T47D (cell line): ENCODE measurements around the gene AHDC1.

Experiments used
- DNase-seq, 2 experiments: peaks; one replicate each; pipeline versions ENCODE4 v3.0.0 to v3.0.0-alpha.2; 2011 to 2012; ENCODE audit warnings: low read depth in 1 of 2, low spot score in 1 of 2
- JUND ChIP-seq: IDR thresholded peaks from 2 replicates; pipeline ENCODE4 v1.6.1; 2012; ENCODE audit warnings: low read depth
- in situ Hi-C: cut with HindIII; loops from 2 replicates; pipeline ENCODE4 v1.10.0; 2016; ENCODE audit warnings: low sequenced_read_pairs, low pct_unique_long_range_greater_than_20kb

AHDC1 gene

GRCh38 chr1:27602462-27603308 lies 1.3 kb downstream of the AHDC1 start:
- peak; percentile 54 to 73 for DNase-seq
- no peak for TF ChIP-seq JUND
- in situ Hi-C loops = no loop called here

GRCh38 chr1:27601771-27602461 lies 2.0 kb downstream of the AHDC1 start:
- TF ChIP-seq JUND = no peak
- peak; percentile 30 to 56 for DNase-seq
- in situ Hi-C loops = no loop called here

- no peak for TF ChIP-seq JUND
- DNase-seq = no peak
- in situ Hi-C loops = no loop called here
These were observed 2.6 kb downstream of the AHDC1 start for GRCh38 chr1:27601321-27601770.

- in situ Hi-C loops = no loop called here
- DNase-seq = no peak
- no peak for TF ChIP-seq JUND
These were observed 3.3 kb downstream of the AHDC1 start for GRCh38 chr1:27600498-27601175.

GRCh38 chr1:27599605-27600497 lies 4.1 kb downstream of the AHDC1 start:
- in situ Hi-C loops = no loop called here
- no peak for DNase-seq
- TF ChIP-seq JUND = no peak

DNA sequence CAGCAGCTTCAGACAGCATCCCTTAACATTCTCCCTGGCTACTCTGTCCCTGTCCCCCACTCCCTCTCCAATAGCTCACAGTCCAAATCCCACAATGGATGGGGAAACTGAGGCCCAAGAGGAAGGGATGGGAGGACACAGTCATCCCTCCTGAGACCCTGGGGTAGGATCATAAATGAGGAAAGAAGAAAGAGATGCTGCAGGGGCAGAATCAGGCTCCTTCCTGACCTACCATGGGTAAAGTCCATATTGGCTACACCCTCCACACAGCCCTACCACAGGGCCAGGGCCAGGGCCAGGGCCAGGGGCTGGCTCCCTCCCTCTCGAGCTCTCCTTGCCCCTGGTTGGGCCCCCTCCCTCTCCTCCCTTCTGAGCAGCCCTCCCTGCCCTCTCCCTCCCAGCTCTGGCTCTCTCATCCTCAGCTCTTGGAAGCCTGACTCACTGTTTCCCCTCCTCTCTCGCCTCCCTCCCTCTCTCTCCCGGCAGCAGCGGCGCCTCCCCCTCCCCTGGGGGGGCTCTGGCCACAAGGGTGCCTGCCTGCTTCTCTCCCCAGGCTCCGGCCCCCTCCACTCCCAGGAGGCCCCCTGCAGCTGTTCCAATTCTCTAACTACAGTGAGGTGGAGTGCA lies 4.9 kb downstream of the AHDC1 start:
- in situ Hi-C loops = no loop called here
- TF ChIP-seq JUND = no peak
- no peak for DNase-seq

- no peak for DNase-seq
- in situ Hi-C loops = no loop called here
These were observed 5.7 kb downstream of the AHDC1 start for GRCh38 chr1:27598295-27598687.

DNA sequence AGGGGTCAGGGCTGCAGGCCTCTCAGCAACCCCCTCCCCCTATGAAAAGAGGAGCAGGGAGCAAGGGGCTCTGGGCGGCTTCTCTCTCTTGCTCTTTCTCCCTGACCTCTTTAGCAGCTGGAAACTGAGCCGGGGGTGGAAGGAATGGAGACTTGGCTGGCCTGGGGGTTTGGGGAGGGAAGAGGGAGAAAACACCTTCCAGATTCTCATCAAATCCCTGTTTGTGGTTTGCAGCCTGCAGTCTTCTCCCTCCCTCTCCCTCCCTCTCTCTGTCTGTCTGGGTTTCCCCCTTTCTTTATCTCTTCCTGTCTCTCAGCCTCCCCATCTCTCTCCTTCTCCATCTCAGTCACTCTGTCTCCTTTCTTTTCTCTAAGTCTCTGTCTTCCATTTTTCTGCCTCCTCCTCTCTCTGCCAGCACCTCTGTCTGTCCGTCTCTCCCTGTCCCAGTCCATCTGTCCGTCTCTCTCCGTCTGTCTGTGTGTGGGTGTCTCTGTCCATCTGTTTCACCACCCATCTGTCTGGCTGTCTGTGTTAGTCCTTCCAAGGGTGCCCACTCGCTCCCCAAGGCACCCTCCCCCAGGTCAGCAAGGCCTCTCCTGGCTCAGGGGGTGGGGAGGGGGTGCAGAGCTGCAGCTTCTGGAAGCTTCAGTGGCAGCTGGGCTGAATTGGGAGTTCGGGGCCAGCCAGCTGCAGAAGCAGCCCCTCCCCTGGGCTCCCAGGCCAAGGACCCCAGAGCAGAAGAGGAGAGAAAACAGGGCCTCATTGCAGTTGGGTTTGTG lies 6.2 kb downstream of the AHDC1 start:
- TF ChIP-seq JUND = no peak
- in situ Hi-C loops = no loop called here
- no peak for DNase-seq

More at GRCh38 chr1:27598295-27598687, 5.7 kb downstream of the AHDC1 start:
- TF ChIP-seq JUND = no peak

GRCh38 chr1:27596986-27597385 lies 7.0 kb downstream of the AHDC1 start:
- no peak for TF ChIP-seq JUND
- no peak for DNase-seq
- in situ Hi-C loops = no loop called here

- in situ Hi-C loops = no loop called here
- TF ChIP-seq JUND = no peak
- DNase-seq = no peak
These were observed 7.7 kb downstream of the AHDC1 start for GRCh38 chr1:27596261-27596660.

DNA sequence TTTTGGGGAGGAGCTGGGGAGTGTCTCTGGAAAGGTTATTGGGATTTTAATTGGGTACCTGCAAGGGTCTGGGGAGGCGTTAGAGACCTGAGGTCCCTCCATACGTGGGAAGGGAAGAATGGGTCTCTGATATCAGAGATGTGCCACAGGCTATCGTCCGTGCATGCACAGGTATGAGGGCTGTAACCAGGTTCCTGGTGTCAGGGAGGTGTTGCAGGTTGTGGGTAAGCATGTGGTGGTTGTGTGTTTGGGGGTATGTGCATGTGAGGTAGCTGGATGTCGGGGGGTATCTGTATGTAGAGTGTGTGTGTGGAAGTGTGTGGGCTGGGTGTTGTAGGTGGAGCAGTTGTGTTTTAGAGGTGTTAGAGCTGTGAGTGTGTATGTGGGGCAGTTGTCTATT lies 8.3 kb downstream of the AHDC1 start:
- in situ Hi-C loops = no loop called here
- TF ChIP-seq JUND = no peak
- no peak for DNase-seq
